ENCODE data around the gene DLGAP1. TPM values are rescaled to one million over a fixed set of nuclear protein-coding genes. Genes with fewer than 3 reads are reported as not detected.
"Not testable (repeated sequence)": the region's sequence is repeated elsewhere in the genome, so short reads cannot be mapped to it uniquely, and the experiment has no call there.

The DLGAP1 gene
- total and polyA plus RNA-seq, 2 of the 4 experiments (the other 2 are of a cell fraction) = under 0.01 to 0.09 TPM

DNA sequence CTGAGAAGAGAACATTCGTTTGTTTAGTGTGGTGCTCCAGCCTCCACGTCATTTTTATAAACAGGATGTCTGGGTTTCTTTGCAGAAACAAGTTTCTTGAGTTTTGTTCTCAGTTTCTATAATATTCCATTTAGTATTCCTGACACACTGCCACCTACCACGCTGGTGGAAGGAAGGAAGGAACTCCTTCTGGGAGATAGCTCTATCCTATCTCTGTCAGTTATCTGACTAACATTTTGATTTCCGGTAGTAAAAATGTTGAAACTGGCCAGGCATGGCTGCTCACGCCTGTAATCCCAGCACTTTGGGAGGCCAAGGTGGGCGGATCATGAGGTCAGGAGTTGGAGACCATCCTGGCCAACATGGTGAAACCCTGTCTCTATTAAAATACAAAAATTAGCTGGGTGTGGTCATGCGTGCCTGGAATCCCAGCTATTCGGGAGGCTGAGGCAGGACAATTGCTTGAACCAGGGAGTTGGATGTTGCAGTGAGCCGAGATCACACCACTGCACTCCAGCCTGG is 804.5 kb downstream of the DLGAP1 start:
- H3K9ac ChIP-seq (ENCODE audit: low read depth, low read length); dilution Hi-C loops (cut with HindIII; ENCODE audit: low sequenced_read_pairs, unreplicated experiment); H3K4me3 ChIP-seq (ENCODE audit: insufficient read depth, low read depth, low read length); H2AFZ ChIP-seq (replicated peaks; ENCODE audit: low read length, poor library complexity); H3K27me3 ChIP-seq (ENCODE audit: control insufficient read depth, insufficient read depth, low read length); H3K36me3 ChIP-seq (ENCODE audit: control insufficient read depth, insufficient read depth, low read length); H2AK9ac ChIP-seq (replicated peaks; ENCODE audit: low read depth, low read length, poor library complexity); BruUV-seq (replicated peaks); in situ Hi-C loops (cut with MboI; ENCODE audit: low sequenced_read_pairs); H3K9me3 ChIP-seq (ENCODE audit: control insufficient read depth, insufficient read depth, low read length); H4K20me1 ChIP-seq (ENCODE audit: insufficient read depth, low read length): not testable (repeated sequence)
- Histone ChIP-seq H3K27ac (ENCODE audit: insufficient read depth, low read length) (peak overlapping the region; percentile 91), H3K79me1 (ENCODE audit: low read depth in 1 of 2, low read length in 2 of 2) (peaks cover 7 to 19% of the 10 kb centered on the region in 2 experiments; a peak in 3 of 4 replicates), H4K8ac (ENCODE audit: low read depth in 2 of 2, low read length in 2 of 2) (peak overlapping the region; percentile 61 to 75; a peak in 3 of 4 replicates), H3K9me1 (ENCODE audit: insufficient read depth, low read length) (peaks cover 18% of the 10 kb centered on the region), H2BK20ac (ENCODE audit: low read depth, low read length) (peak overlapping the region; percentile 97), H2BK120ac (ENCODE audit: low read depth, low read length) (peak overlapping the region; percentile 97), H4K91ac (ENCODE audit: insufficient read depth, low read depth, low read length) (peak overlapping the region; percentile 76), H2AK5ac (ENCODE audit: low read depth, low read length) (peak overlapping the region; percentile 18), H2BK5ac (ENCODE audit: low read depth, low read length, poor library complexity, severe bottlenecking) (peak overlapping the region; percentile 90), H3K4me2 (ENCODE audit: low read depth, low read length) (peak overlapping the region; percentile 1; the same call in 1 of the 2 replicates), H3K18ac (ENCODE audit: low read depth, low read length) (peak overlapping the region; percentile 33), H3K14ac (replicated peaks; ENCODE audit: low read depth, low read length) (peak overlapping the region; percentile 75; the same call in 1 of the 2 replicates), H3K56ac (ENCODE audit: extremely low read depth, insufficient read depth, low read length) (peak overlapping the region; percentile 83), H3K4me1 (ENCODE audit: control insufficient read depth, insufficient read depth, low read length) (peaks cover 29% of the 10 kb centered on the region), H4K5ac (ENCODE audit: low read depth, low read length) (peak overlapping the region; percentile 66; the same call in 1 of the 2 replicates), H3K4ac (ENCODE audit: low read depth, low read length) (peak overlapping the region; percentile 93), H2BK15ac (ENCODE audit: low read depth, low read length) (peak overlapping the region; percentile 52; the same call in 2 of the 3 replicates), H3K23ac (ENCODE audit: low read depth, low read length) (peak overlapping the region; percentile 68)
- ChIA-PET POLR2A (ENCODE audit: unreplicated experiment) (interaction anchor here (1.3 kb wide), 1 partner anchor 26 kb away, joined by 9 read pairs; no protein-coding TSS in a partner anchor), CTCF (interaction anchor here (0.6 to 0.8 kb wide), 2 partner anchors 56 to 166 kb away, joined by 3 read pairs; no protein-coding TSS in a partner anchor)
- intact Hi-C loops (cut with micrococcal nuclease) = loop anchor here (1.0 to 5.0 kb wide), 3 partner anchors 26 to 198 kb away; partner anchors contain the start of gene TGIF1
- ATAC-seq (ENCODE audit: low read depth) = peak; percentile 6; the same call in 1 of the 2 replicates
- TF ChIP-seq NFE2L2 (IDR thresholded peaks at IDR 0.05; ENCODE audit: low read depth, low read length) (peak; percentile 28; the same call in 1 of the 2 replicates), POLR2A (IDR thresholded peaks at IDR 0.05; ENCODE audit: low read depth, low read length) (peak; percentile 28)
- DNase-seq = peak; percentile 82
- 51% methylated on average over 3 of the region's 9 CpGs; no CpG with 5 or more reads in 1 of the 2 experiments for WGBS, 2 experiments (ENCODE audit: extremely low coverage in 2 of 2, insufficient read length in 1 of 2)
